ENCODE measurements around the gene CPT2.
A peak's percentile ranks its signal among the peaks of the same experiment; 100 is the strongest.

The CPT2 gene

GRCh38 chr1:53220171-53220961 is 23.7 kb downstream of the CPT2 start, which contains the start of gene CZIB:
TSS of gene CZIB (minus strand) at chr1:53220634. CDS start at chr1:53220575, 59 bp downstream.
- peak; percentile 82 to 92 for DNase-seq

- no peak for DNase-seq
Measured at GRCh38 chr1:53220962-53221286, 24.3 kb downstream of the CPT2 start.

- no peak for DNase-seq
Measured at GRCh38 chr1:53237638-53238037, 41.0 kb downstream of the CPT2 start.

GRCh38 chr1:53238197-53239155 is 41.9 kb downstream of the CPT2 start, which contains the start of gene MAGOH:
TSS of gene MAGOH (minus strand) at chr1:53238518. CDS start at chr1:53238448, 70 bp downstream.
- DNase-seq, result peak; percentile 92 to 94

- no peak for DNase-seq
Measured at GRCh38 chr1:53241828-53242227, 45.2 kb downstream of the CPT2 start.

- no peak for DNase-seq
Measured at GRCh38 chr1:53242381-53242780, 45.8 kb downstream of the CPT2 start.

- no peak for DNase-seq
Measured at GRCh38 chr1:53244141-53244540, 47.5 kb downstream of the CPT2 start.

- DNase-seq, result no peak
Measured at GRCh38 chr1:53246261-53247134, 49.9 kb downstream of the CPT2 start.

GRCh38 chr1:53249706-53250105 is 53.1 kb downstream of the CPT2 start:
- peak; percentile 93 to 96 for DNase-seq

- no peak for DNase-seq
Measured at GRCh38 chr1:53250325-53250724, 53.7 kb downstream of the CPT2 start.

GRCh38 chr1:53254011-53254640 is 57.5 kb downstream of the CPT2 start:
- DNase-seq, result no peak

GRCh38 chr1:53255031-53255430 is 58.4 kb downstream of the CPT2 start:
- DNase-seq, result no peak

GRCh38 chr1:53256511-53257453 is 60.2 kb downstream of the CPT2 start:
- no peak for DNase-seq

- DNase-seq, result no peak
Measured at GRCh38 chr1:53257454-53258081, 60.9 kb downstream of the CPT2 start.

- no peak for DNase-seq
Measured at GRCh38 chr1:53258216-53258615, 61.6 kb downstream of the CPT2 start.

GRCh38 chr1:53259932-53260331 is 63.3 kb downstream of the CPT2 start:
- no peak for DNase-seq

- no peak for DNase-seq
Measured at GRCh38 chr1:53260631-53261247, 64.1 kb downstream of the CPT2 start.

GRCh38 chr1:53262000-53262399 is 65.4 kb downstream of the CPT2 start:
- no peak for DNase-seq

All from NCI-H524 (cell line).